Activated CD4-positive, CD25-positive, alpha-beta regulatory T cell (primary cell): ENCODE data around the gene DIABLO.
"Not testable (repeated sequence)": the region's sequence is repeated elsewhere in the genome, so short reads cannot be mapped to it uniquely, and the experiment has no call there.

ENCODE experiments used
- DNase-seq, 4 experiments: peaks; one replicate each; lab custom pipeline; 2025; lab: John Stamatoyannopoulos, UW

The DIABLO gene

GRCh38 chr12:122189626-122190475 lies 36.0 kb downstream of the DIABLO start:
- DNase-seq: no peak

- DNase-seq: no peak
These were observed 38.4 kb downstream of the DIABLO start for GRCh38 chr12:122187466-122187865.

- DNase-seq: no peak
These were observed 40.3 kb downstream of the DIABLO start for GRCh38 chr12:122185494-122186082.

- no peak for DNase-seq
These were observed 40.8 kb downstream of the DIABLO start for GRCh38 chr12:122185079-122185478.

- DNase-seq: no peak
These were observed 41.3 kb downstream of the DIABLO start for GRCh38 chr12:122184517-122184916.

GRCh38 chr12:122183588-122183940 lies 42.3 kb downstream of the DIABLO start:
- no peak for DNase-seq

- DNase-seq: no peak
These were observed 42.8 kb downstream of the DIABLO start, which contains the start of gene LRRC43 for GRCh38 chr12:122182887-122183587. Gene LRRC43 (plus strand): TSS chr12:122183123. CDS start chr12:122183145, 22 bp downstream.

GRCh38 chr12:122176473-122176872 lies 49.4 kb downstream of the DIABLO start:
- not testable (repeated sequence) for DNase-seq

- DNase-seq: no peak
These were observed 51.6 kb downstream of the DIABLO start, which contains the start of gene IL31 for GRCh38 chr12:122174155-122174845. Gene IL31 (minus strand): TSS chr12:122174221. CDS start chr12:122174172, 49 bp downstream.

GRCh38 chr12:122172262-122172939 lies 53.5 kb downstream of the DIABLO start:
- DNase-seq: no peak

GRCh38 chr12:122171399-122171798 lies 54.5 kb downstream of the DIABLO start:
- no peak for DNase-seq

- no peak for DNase-seq
These were observed 57.4 kb downstream of the DIABLO start for GRCh38 chr12:122168492-122168891.

GRCh38 chr12:122167356-122167925 lies 58.4 kb downstream of the DIABLO start:
- DNase-seq: no peak

- DNase-seq: no peak
These were observed 59.2 kb downstream of the DIABLO start for GRCh38 chr12:122166422-122167349.

GRCh38 chr12:122162976-122163375 lies 62.9 kb downstream of the DIABLO start:
- DNase-seq: no peak

GRCh38 chr12:122161682-122162081 lies 64.2 kb downstream of the DIABLO start:
- DNase-seq: no peak

- no peak for DNase-seq
These were observed 65.1 kb downstream of the DIABLO start for GRCh38 chr12:122160761-122161160.

GRCh38 chr12:122159882-122160281 lies 66.0 kb downstream of the DIABLO start:
- DNase-seq: no peak

- DNase-seq: no peak
These were observed 67.1 kb downstream of the DIABLO start for GRCh38 chr12:122158700-122159285.
